Activated CD8-positive, alpha-beta T cell treated with anti-CD3 and anti-CD28 coated beads for 36 hours (primary cell): Measurements from ENCODE around the gene MACROD2. TPM values are rescaled to one million over a fixed set of nuclear protein-coding genes. Genes with fewer than 3 reads are reported as not detected.

Experiments
- ATAC-seq: fragments of 200-7000 bp; cut with Tn5 transposase; one replicate; pipeline ENCODE4 v1.10.0; 2021; ENCODE audit warnings: mild to moderate bottlenecking, moderate library complexity
- CTCF ChIA-PET: fragments of 350-600 bp; sonication (Branson Sonifier 250); formaldehyde crosslinking; loops from one replicate; lab custom pipeline; 2021; ENCODE audit warnings: antibody characterized with exemption; lab: Charles Lee
- POLR2A ChIA-PET: fragments of 350-600 bp; sonication (Branson Sonifier 250); formaldehyde crosslinking; loops from one replicate; lab custom pipeline; 2021; ENCODE audit warnings: antibody characterized with exemption; lab: Charles Lee
- DNase-seq: peaks from one replicate; pipeline ENCODE4 v3.0.0-alpha.2; 2020
- H3K27ac Mint-ChIP-seq: one replicate; pipeline ENCODE4 v1.8.0; 2021; ENCODE audit warnings: mild to moderate bottlenecking, mixed read lengths
- H3K27me3 Mint-ChIP-seq: one replicate; pipeline ENCODE4 v1.8.0; 2021; ENCODE audit warnings: mixed read lengths
- H3K36me3 Mint-ChIP-seq: one replicate; pipeline ENCODE4 v1.8.0; 2021; ENCODE audit warnings: low read depth, mixed read lengths
- H3K4me1 Mint-ChIP-seq: one replicate; pipeline ENCODE4 v1.8.0; 2021; ENCODE audit warnings: low read depth, mixed read lengths
- H3K4me3 Mint-ChIP-seq: one replicate; pipeline ENCODE4 v1.8.0; 2021; ENCODE audit warnings: mild to moderate bottlenecking, moderate library complexity, mixed read lengths
- H3K9me3 Mint-ChIP-seq: one replicate; pipeline ENCODE4 v1.8.0; 2021; ENCODE audit warnings: mixed read lengths
- intact Hi-C: fragments of 100-400 bp; cut with micrococcal nuclease; formaldehyde crosslinking; loops from one replicate; pipeline ENCODE4 v1.10.0; 2022
- total RNA-seq, 2 experiments: library from RNA; stranded (reverse); gene quantifications; one replicate each; pipeline ENCODE4 v1.2.3, GENCODE V29; 2021
- TF ChIP-seq, protein P1 (sequence below): fragments of 200-600 bp; IDR thresholded peaks from one replicate; pipeline ENCODE4 v1.8.0; 2022; ENCODE audit warnings: antibody characterized with exemption, mild to moderate bottlenecking

Gene MACROD2
- total RNA-seq, 2 experiments from 2014 or later: not detected

DNA sequence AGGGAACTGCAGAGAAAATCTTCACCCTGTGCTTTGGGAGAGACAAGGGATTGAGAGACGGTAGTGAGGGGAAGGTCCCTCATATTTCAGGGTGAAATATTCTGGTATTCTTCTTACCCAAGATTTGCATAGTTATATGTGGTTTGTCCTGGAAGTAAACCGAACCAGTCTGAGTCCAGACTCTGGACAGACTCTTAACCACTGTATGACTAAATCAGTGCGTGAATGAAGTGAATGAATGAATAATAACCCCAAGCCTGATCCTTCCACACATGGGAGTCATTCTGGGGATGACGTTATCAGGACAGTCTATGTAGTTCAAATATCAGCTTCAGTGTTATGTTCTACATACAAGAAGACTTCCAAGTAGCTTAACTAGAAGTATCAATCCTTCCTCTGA, 1887.2 kb downstream of the MACROD2 start:
- Mint-ChIP-seq H3K4me3 (no peak overlapping the region), H3K27ac (no peak overlapping the region), H3K27me3 (no peaks in the 10 kb centered on the region), H3K9me3 (no peaks in the 10 kb centered on the region), H3K36me3 (no peaks in the 10 kb centered on the region), H3K4me1 (no peaks in the 10 kb centered on the region)
- TF ChIP-seq, protein P1, sequence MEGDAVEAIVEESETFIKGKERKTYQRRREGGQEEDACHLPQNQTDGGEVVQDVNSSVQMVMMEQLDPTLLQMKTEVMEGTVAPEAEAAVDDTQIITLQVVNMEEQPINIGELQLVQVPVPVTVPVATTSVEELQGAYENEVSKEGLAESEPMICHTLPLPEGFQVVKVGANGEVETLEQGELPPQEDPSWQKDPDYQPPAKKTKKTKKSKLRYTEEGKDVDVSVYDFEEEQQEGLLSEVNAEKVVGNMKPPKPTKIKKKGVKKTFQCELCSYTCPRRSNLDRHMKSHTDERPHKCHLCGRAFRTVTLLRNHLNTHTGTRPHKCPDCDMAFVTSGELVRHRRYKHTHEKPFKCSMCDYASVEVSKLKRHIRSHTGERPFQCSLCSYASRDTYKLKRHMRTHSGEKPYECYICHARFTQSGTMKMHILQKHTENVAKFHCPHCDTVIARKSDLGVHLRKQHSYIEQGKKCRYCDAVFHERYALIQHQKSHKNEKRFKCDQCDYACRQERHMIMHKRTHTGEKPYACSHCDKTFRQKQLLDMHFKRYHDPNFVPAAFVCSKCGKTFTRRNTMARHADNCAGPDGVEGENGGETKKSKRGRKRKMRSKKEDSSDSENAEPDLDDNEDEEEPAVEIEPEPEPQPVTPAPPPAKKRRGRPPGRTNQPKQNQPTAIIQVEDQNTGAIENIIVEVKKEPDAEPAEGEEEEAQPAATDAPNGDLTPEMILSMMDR: no peak
- POLR2A ChIA-PET: no interaction called here
- CTCF ChIA-PET: no interaction called here
- DNase-seq (no peak), ATAC-seq (no peak)
- intact Hi-C loops: no loop called here

DNA sequence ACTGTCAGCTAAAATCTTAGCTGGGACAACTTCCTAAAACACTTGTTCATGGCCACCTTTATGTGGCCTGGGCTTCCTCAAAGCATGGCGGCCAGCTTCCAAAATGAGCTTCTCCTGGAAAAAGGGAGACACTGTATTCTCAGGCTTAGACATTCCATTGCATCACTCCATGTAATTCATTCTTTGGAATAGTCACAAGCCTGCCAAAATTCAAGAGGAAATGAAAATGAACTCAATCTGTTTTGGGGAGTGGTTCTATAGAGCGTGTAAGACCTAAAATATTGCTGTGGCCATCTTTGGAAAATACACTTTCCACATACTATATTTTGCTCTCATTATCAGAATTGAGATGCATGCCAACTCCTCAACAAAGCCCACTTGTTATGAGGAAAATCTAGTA, 1890.9 kb downstream of the MACROD2 start:
- TF ChIP-seq, protein P1: no peak
- ATAC-seq: no peak
- Mint-ChIP-seq H3K4me3 (no peak overlapping the region), H3K27me3 (no peaks in the 10 kb centered on the region), H3K36me3 (no peaks in the 10 kb centered on the region), H3K4me1 (no peaks in the 10 kb centered on the region), H3K27ac (no peak overlapping the region), H3K9me3 (peaks cover 3% of the 10 kb centered on the region)
- ChIA-PET CTCF (no interaction called here), POLR2A (no interaction called here)
- intact Hi-C loops: no loop called here
- DNase-seq: no peak

DNA sequence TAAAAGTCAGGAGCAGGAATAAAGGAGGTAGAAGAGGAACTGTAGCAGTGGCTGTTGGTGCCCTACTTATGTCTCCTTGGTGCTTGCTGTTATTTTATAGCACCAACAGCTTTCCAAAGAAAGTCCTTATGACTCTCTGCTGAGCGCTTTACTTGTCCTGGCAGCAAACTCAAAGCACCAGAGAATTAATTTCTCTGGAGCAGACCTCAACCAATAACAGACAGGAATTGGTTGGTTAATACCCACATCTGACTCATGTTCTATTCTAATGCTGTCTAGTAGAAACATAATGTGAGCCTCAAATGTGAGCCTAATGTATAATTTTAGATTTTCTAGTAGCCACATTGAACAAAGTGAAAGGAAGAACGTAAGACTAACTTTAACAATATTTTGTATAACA, 1892.1 kb downstream of the MACROD2 start:
- Mint-ChIP-seq H3K4me3 (no peak overlapping the region), H3K9me3 (peaks cover 3% of the 10 kb centered on the region), H3K4me1 (no peaks in the 10 kb centered on the region), H3K27ac (no peak overlapping the region), H3K27me3 (no peaks in the 10 kb centered on the region), H3K36me3 (no peaks in the 10 kb centered on the region)
- TF ChIP-seq, protein P1: no peak
- DNase-seq (no peak), ATAC-seq (no peak)
- POLR2A ChIA-PET: no interaction called here
- CTCF ChIA-PET: no interaction called here
- intact Hi-C loops: no loop called here

DNA sequence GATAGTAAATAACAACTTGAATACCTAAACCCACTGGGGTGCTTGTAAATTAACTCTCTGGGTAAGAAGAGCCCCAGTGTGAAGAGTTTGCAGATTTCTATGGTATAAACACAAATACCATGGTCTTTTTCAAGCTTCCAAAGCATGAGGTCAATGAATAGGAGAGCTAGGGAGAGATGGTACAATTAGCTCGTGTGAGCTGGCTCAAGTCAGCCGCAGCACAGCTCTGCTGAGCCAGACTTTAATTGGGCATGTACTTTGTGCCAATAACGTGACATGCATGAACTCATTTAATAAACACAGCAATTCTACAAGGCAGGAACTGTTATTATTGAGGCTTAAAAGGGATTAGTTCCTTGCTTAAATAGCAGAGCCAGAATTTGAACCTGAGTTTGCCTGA, 1893.7 kb downstream of the MACROD2 start:
- no peak for DNase-seq
- Mint-ChIP-seq H3K4me1 (no peaks in the 10 kb centered on the region), H3K9me3 (peaks cover 3% of the 10 kb centered on the region), H3K27ac (no peak overlapping the region), H3K36me3 (no peaks in the 10 kb centered on the region), H3K27me3 (no peaks in the 10 kb centered on the region), H3K4me3 (no peak overlapping the region)
- TF ChIP-seq, protein P1: no peak
- ChIA-PET CTCF (no interaction called here), POLR2A (no interaction called here)
- intact Hi-C loops: no loop called here
- ATAC-seq: no peak

DNA sequence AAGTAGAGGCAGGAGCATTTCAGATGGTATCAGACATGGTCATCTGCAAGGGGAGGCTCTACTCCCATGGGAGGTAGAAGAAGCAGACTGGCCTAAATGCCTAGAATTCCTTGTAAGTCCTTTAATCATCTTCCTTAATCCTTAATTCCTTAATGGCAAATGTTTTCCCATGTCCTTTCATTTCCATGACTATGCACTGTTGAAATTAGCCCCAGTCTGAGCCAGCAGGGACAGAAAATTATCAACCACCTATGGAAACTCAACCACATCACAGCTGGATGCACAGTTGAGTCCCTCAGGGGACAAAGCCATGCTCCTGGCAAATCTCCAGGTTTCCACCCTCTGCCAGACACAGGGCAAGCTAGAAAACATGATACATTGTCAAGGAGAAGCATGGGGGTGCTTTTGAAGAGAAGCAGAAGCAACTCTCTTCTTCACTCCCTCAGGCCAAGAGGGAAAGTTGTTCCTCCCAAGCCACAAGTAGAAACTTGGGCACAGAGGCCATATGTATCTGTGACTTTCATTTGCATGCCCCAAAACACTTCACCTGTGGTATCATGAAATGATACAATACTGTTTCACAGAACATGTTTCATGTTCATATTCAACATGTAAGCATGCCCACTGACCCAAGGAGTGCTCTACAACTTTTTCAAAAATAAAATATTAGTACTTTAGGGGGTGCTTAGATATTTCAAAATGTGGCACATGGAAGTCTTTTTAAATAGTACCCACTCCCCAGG, 1894.4 kb downstream of the MACROD2 start:
- TF ChIP-seq, protein P1: no peak
- H3K9me3 Mint-ChIP-seq: peaks cover 3% of the 10 kb centered on the region
- ChIA-PET POLR2A (no interaction called here), CTCF (no interaction called here)
- no peak overlapping the region for H3K4me3 Mint-ChIP-seq
- intact Hi-C loops: no loop called here
- no peak for DNase-seq
- H3K4me1 Mint-ChIP-seq: no peaks in the 10 kb centered on the region
- H3K27me3 Mint-ChIP-seq: no peaks in the 10 kb centered on the region
- ATAC-seq: no peak
- H3K27ac Mint-ChIP-seq: no peak overlapping the region
- H3K36me3 Mint-ChIP-seq: no peaks in the 10 kb centered on the region
